GM21390 (cell line): ENCODE results near the gene GAGE10.
"Not testable (repeated sequence)": the region's sequence is repeated elsewhere in the genome, so short reads cannot be mapped to it uniquely, and the experiment has no call there.

Source experiments
- ATAC-seq: cut with Tn5 transposase; IDR thresholded peaks from one replicate; pipeline ENCODE4 v1.9.1; 2021; ENCODE audit not compliant: unreplicated experiment

Gene GAGE10

GRCh38 chrX:49276207-49276606 lies 27.2 kb upstream of the GAGE10 start:
- ATAC-seq = no peak

- ATAC-seq = no peak
These were observed 26.5 kb upstream of the GAGE10 start for GRCh38 chrX:49276671-49277534.

- no peak for ATAC-seq
These were observed 26.0 kb upstream of the GAGE10 start for GRCh38 chrX:49277535-49277830.

- no peak for ATAC-seq
These were observed 25.4 kb upstream of the GAGE10 start for GRCh38 chrX:49278081-49278480.

- ATAC-seq = no peak
These were observed 20.8 kb upstream of the GAGE10 start for GRCh38 chrX:49282647-49283011.

GRCh38 chrX:49284212-49284611 lies 19.2 kb upstream of the GAGE10 start:
- ATAC-seq = no peak

GRCh38 chrX:49286136-49286535 lies 17.3 kb upstream of the GAGE10 start:
- ATAC-seq = no peak

GRCh38 chrX:49286581-49286980 lies 16.9 kb upstream of the GAGE10 start:
- ATAC-seq = no peak

GRCh38 chrX:49287665-49288064 lies 15.8 kb upstream of the GAGE10 start:
- no peak for ATAC-seq

- ATAC-seq = no peak
These were observed 13.2 kb upstream of the GAGE10 start for GRCh38 chrX:49290215-49290614.

- no peak for ATAC-seq
These were observed 11.7 kb upstream of the GAGE10 start for GRCh38 chrX:49291615-49292337.

GRCh38 chrX:49292400-49293362 lies 10.8 kb upstream of the GAGE10 start:
- ATAC-seq = no peak

- not testable (repeated sequence) for ATAC-seq
These were observed 4.2 kb upstream of the GAGE10 start for GRCh38 chrX:49299293-49299692.

GRCh38 chrX:49300703-49301102 lies 2.7 kb upstream of the GAGE10 start:
- no peak for ATAC-seq

- ATAC-seq = not testable (repeated sequence)
These were observed 4.3 kb downstream of the GAGE10 start for GRCh38 chrX:49307775-49308174.

GRCh38 chrX:49308604-49309269 lies 5.3 kb downstream of the GAGE10 start:
- ATAC-seq = no peak

- no peak for ATAC-seq
These were observed 6.0 kb downstream of the GAGE10 start for GRCh38 chrX:49309401-49309981.

- no peak for ATAC-seq
These were observed 6.9 kb downstream of the GAGE10 start for GRCh38 chrX:49310371-49310770.

GRCh38 chrX:49312176-49312575 lies 8.7 kb downstream of the GAGE10 start:
- ATAC-seq = no peak

- ATAC-seq = no peak
These were observed 12.6 kb downstream of the GAGE10 start for GRCh38 chrX:49316085-49316484.
